GM20000 (cell line): ENCODE data around the gene ALDH9A1.
"Not testable (repeated sequence)": the region's sequence is repeated elsewhere in the genome, so short reads cannot be mapped to it uniquely, and the experiment has no call there.

Experiments used
- DNase-seq: peaks from one replicate; pipeline ENCODE4 v3.0.0; 2012; ENCODE audit warnings: low spot score
- TF ChIP-seq, protein P1 (sequence below): IDR thresholded peaks from 2 replicates; pipeline ENCODE4 v1.5.1; 2012; ENCODE audit warnings: mild to moderate bottlenecking, control low read depth; ENCODE audit errors: extremely low read depth, missing control alignments

The ALDH9A1 gene

GRCh38 chr1:165641231-165641987 is 57.0 kb downstream of the ALDH9A1 start:
- no peak for DNase-seq
- TF ChIP-seq, protein P1, sequence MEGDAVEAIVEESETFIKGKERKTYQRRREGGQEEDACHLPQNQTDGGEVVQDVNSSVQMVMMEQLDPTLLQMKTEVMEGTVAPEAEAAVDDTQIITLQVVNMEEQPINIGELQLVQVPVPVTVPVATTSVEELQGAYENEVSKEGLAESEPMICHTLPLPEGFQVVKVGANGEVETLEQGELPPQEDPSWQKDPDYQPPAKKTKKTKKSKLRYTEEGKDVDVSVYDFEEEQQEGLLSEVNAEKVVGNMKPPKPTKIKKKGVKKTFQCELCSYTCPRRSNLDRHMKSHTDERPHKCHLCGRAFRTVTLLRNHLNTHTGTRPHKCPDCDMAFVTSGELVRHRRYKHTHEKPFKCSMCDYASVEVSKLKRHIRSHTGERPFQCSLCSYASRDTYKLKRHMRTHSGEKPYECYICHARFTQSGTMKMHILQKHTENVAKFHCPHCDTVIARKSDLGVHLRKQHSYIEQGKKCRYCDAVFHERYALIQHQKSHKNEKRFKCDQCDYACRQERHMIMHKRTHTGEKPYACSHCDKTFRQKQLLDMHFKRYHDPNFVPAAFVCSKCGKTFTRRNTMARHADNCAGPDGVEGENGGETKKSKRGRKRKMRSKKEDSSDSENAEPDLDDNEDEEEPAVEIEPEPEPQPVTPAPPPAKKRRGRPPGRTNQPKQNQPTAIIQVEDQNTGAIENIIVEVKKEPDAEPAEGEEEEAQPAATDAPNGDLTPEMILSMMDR, result no peak

GRCh38 chr1:165639821-165640623 is 58.3 kb downstream of the ALDH9A1 start:
- TF ChIP-seq, protein P1, result no peak
- DNase-seq, result no peak

DNA sequence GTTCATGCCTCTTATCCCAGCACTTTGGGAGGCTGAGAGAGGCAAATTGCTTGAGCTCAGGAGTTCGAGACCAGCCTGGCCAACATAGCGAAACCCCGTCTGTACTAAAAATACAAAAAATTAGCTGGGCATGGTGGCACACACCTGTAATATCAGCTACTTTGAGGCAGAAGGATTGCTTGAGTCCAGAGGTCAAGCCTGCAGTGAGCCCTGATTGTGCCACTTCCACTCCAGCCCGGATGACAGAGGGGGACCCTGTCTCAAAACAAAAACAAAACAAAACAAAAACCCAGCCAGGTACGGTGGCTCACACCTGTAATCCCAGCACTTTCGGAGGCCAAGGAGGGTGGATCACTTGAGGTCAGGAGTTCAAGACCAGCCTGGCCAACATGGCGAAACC is 60.2 kb downstream of the ALDH9A1 start:
- DNase-seq, result not testable (repeated sequence)

- TF ChIP-seq, protein P1, result no peak
- no peak for DNase-seq
Measured at GRCh38 chr1:165637427-165637826, 60.9 kb downstream of the ALDH9A1 start.

- DNase-seq, result peak; percentile 25
- TF ChIP-seq, protein P1, result no peak
Measured at GRCh38 chr1:165635823-165636222, 62.5 kb downstream of the ALDH9A1 start.

DNA sequence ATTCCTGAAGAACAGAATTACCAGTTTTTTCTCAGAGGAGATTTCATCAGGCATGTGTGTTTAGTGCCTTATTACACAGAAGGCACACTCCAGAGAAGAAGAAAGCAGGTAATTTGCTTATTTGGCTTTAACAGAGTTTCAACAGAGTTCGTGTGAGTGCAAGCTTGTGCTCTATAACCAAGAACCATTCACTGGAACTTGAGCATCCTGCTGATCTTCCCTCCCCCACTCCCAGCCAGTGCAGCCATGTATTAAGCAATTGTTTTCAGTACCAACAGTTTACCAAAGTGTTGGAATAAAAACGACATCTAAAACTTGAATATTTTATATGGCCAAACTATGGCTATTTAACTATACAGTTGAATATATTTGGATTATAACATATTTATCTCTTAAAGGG is 63.0 kb downstream of the ALDH9A1 start:
- TF ChIP-seq, protein P1, result no peak
- no peak for DNase-seq

DNA sequence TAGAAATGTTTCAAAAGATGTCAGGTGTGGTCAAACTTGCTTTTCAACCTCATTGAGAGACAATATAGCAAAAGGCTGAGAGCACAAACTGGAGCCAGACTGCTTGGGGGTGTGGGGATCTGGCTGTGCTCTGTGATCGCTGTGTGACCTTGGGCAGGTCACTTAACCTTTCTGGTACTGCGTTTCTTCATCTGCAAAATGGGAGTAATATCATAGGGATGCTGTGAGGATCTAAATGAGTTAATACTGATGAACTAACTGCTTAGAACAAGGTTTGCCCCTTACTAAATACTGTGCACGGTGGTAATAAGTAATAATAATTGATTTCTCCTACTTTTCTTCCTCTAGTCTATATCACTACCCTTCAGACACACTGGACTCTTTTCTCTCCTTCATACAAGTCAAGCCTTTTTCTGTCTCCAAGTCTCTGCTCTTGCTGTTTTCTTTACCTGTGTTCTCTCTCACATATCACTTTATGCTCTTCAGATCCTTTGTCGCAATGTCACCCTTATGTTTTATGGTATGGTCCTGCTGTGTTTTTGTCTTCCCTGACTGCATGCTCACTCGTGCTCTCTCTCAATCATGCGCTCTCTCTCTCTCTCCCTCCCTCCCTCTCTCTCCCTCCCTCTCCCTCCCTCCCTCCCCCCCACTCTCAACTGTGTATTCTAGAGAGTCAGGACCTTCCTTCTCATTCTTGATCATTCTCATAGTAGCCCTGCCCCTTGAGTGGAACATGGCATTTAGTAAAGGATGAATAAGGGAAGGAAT is 64.0 kb downstream of the ALDH9A1 start:
- TF ChIP-seq, protein P1, result no peak
- DNase-seq, result no peak
